ENCODE data around the gene MUSK.

MUSK gene
- 0 reads per million in 9 experiments for total RNA-seq

- Mint-ChIP-seq H3K4me1 (ENCODE audit: low read depth in 2 of 2) (no peaks in the 10 kb centered on the region), H3K9me3 (peaks cover 3 to 22% of the 10 kb centered on the region in 2 donors), H3K27ac (no peak within 1 kb of the TSS), H3K36me3 (ENCODE audit: insufficient read depth) (no peaks in the 10 kb centered on the region), H3K27me3 (no peaks in the 10 kb centered on the region), H3K4me3 (no peak within 1 kb of the TSS)
- no peak for ATAC-seq (replicated peaks)
- DNase-seq, result no peak
These were observed at the start of gene MUSK for GRCh38 chr9:110668570-110669167. Gene MUSK (plus strand): TSS chr9:110668791. CDS start chr9:110668905, 114 bp downstream.

DNA sequence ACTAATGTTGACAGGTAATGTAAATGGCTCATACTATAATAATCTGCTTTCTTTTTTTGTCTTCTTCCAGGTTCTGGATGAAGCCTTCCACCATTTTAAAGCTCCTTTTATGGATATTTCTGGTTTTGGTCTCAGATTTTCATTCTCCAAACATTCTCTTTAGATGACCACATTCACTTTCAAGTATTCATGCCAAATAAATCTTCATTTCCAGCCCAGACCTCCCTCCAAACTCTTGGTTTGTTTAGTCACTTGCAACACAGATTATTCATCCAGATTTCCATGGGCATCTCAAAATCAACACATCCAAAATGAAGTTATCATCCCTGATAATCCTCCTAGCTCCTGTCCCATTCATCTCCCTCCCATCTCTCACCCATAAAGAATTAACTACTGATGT, 48.8 kb upstream of the MUSK start:
- ATAC-seq (replicated peaks), result no peak
- Mint-ChIP-seq H3K9me3 (peaks cover 0 to 2% of the 10 kb centered on the region in 2 donors), H3K36me3 (ENCODE audit: insufficient read depth) (no peaks in the 10 kb centered on the region), H3K4me1 (ENCODE audit: low read depth in 2 of 2) (no peaks in the 10 kb centered on the region), H3K27me3 (no peaks in the 10 kb centered on the region), H3K27ac (no peak overlapping the region), H3K4me3 (no peak overlapping the region)
- DNase-seq, result no peak

GRCh38 chr9:110620726-110621125, 47.9 kb upstream of the MUSK start:
- Mint-ChIP-seq H3K4me1 (ENCODE audit: low read depth in 2 of 2) (no peaks in the 10 kb centered on the region), H3K27ac (no peak overlapping the region), H3K9me3 (no peaks in the 10 kb centered on the region), H3K4me3 (no peak overlapping the region), H3K36me3 (ENCODE audit: insufficient read depth) (no peaks in the 10 kb centered on the region), H3K27me3 (no peaks in the 10 kb centered on the region)
- DNase-seq (no peak), ATAC-seq (replicated peaks) (no peak)

DNA sequence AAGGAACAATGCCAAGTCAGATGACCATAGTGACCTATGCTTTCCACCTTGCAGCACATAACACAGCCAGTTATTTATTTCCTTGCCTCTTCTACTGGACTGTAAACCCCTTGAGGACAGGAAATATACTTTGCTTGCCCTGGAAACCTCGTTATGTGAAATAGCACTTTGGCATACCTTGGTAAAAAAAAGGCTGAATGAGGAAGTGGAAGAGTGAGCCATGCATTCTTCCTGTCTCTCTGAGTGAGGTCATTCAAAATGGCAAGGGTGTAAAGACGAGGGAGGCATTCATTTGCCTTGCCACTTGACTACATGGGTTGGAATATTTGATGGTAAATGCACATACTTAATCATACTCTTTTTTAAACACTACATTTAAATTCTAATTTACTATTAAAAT, 46.2 kb upstream of the MUSK start:
- no peak for ATAC-seq (replicated peaks)
- no peak for DNase-seq
- H3K27me3 Mint-ChIP-seq, result no peaks in the 10 kb centered on the region

GRCh38 chr9:110623462-110624025, 45.0 kb upstream of the MUSK start:
- no peaks in the 10 kb centered on the region for H3K27me3 Mint-ChIP-seq
- H3K4me3 Mint-ChIP-seq, result no peak overlapping the region
- peaks cover 3% of the 10 kb centered on the region for H3K36me3 Mint-ChIP-seq (ENCODE audit: insufficient read depth)
- no peaks in the 10 kb centered on the region for H3K9me3 Mint-ChIP-seq
- no peaks in the 10 kb centered on the region for H3K4me1 Mint-ChIP-seq (ENCODE audit: low read depth in 2 of 2)
- ATAC-seq (replicated peaks) (no peak), DNase-seq (no peak)
- H3K27ac Mint-ChIP-seq, result no peak overlapping the region

More for the DNA sequence above, 46.2 kb upstream of the MUSK start:
- H3K27ac Mint-ChIP-seq, result no peak overlapping the region
- H3K36me3 Mint-ChIP-seq (ENCODE audit: insufficient read depth), result no peaks in the 10 kb centered on the region
- H3K4me1 Mint-ChIP-seq (ENCODE audit: low read depth in 2 of 2), result no peaks in the 10 kb centered on the region
- H3K4me3 Mint-ChIP-seq, result no peak overlapping the region
- H3K9me3 Mint-ChIP-seq, result no peaks in the 10 kb centered on the region

- H3K4me1 Mint-ChIP-seq (ENCODE audit: low read depth in 2 of 2), result no peaks in the 10 kb centered on the region
- H3K27ac Mint-ChIP-seq, result no peak overlapping the region
- H3K27me3 Mint-ChIP-seq, result no peaks in the 10 kb centered on the region
- DNase-seq (no peak), ATAC-seq (replicated peaks) (no peak)
- H3K9me3 Mint-ChIP-seq, result no peaks in the 10 kb centered on the region
- H3K36me3 Mint-ChIP-seq (ENCODE audit: insufficient read depth), result peaks cover 3% of the 10 kb centered on the region
- H3K4me3 Mint-ChIP-seq, result no peak overlapping the region
These were observed 42.3 kb upstream of the MUSK start for GRCh38 chr9:110626101-110626829.

DNA sequence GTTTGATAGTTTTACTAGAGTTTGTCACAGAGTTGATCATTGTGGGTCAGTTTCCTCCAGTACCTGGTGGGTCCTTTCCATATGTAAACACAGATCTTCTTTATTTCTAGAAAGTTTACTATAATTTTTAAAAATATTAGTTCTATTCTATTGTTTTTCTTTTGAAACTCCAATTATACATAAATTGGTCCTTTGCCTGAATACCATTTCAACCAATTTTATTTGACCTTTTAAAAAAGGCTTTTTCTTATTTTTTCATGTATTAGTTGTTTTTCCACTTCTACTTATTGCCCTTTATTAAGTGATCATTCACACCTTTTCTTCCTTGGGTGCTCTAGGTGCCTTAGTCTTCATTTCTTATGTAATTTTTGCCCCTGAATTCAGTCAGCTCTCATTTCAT, 33.0 kb upstream of the MUSK start:
- H3K4me3 Mint-ChIP-seq, result no peak overlapping the region
- no peaks in the 10 kb centered on the region for H3K4me1 Mint-ChIP-seq (ENCODE audit: low read depth in 2 of 2)
- H3K36me3 Mint-ChIP-seq (ENCODE audit: insufficient read depth), result no peaks in the 10 kb centered on the region
- H3K27ac Mint-ChIP-seq, result no peak overlapping the region
- ATAC-seq (replicated peaks) (no peak), DNase-seq (no peak)
- no peaks in the 10 kb centered on the region for H3K27me3 Mint-ChIP-seq
- peaks cover 4 to 7% of the 10 kb centered on the region in 2 donors for H3K9me3 Mint-ChIP-seq

DNA sequence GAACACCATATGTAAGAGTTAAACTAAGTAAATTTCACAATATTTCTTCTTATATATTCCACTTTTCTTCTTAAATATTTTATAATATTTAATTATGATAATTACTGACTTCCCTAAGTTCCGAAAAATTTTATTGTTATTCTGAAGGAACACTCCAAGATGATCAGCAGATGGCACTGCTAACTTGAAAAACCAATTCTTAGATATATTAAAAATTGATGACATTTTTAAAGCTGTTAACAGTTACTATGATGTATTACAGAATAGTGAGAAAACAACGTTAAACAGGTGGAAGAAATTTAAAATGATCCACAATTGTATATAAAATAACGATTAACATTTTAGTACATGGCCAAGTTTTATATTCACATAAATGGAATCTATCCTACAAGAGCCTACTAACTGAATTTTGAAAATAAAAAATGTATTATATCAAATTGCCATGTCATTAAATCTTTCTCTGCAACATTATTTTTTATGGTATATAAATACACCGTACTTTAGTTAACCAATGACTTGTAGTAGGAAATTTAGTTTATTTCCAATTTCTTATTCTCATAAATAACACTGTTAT, 30.1 kb upstream of the MUSK start:
- no peaks in the 10 kb centered on the region for H3K4me1 Mint-ChIP-seq (ENCODE audit: low read depth in 2 of 2)
- H3K27me3 Mint-ChIP-seq, result no peaks in the 10 kb centered on the region
- no peaks in the 10 kb centered on the region for H3K36me3 Mint-ChIP-seq (ENCODE audit: insufficient read depth)
- ATAC-seq (replicated peaks) (no peak), DNase-seq (no peak)
- no peak overlapping the region for H3K27ac Mint-ChIP-seq
- peaks cover 4 to 7% of the 10 kb centered on the region in 2 donors for H3K9me3 Mint-ChIP-seq
- H3K4me3 Mint-ChIP-seq, result no peak overlapping the region

- no peaks in the 10 kb centered on the region for H3K27me3 Mint-ChIP-seq
- ATAC-seq (replicated peaks) (no peak), DNase-seq (no peak)
- no peaks in the 10 kb centered on the region for H3K36me3 Mint-ChIP-seq (ENCODE audit: insufficient read depth)
- no peak overlapping the region for H3K4me3 Mint-ChIP-seq
- no peaks in the 10 kb centered on the region for H3K4me1 Mint-ChIP-seq (ENCODE audit: low read depth in 2 of 2)
- H3K9me3 Mint-ChIP-seq, result peaks cover 0 to 5% of the 10 kb centered on the region in 2 donors
- no peak overlapping the region for H3K27ac Mint-ChIP-seq
These were observed 27.9 kb upstream of the MUSK start for GRCh38 chr9:110640736-110641135.

- ATAC-seq (replicated peaks), result no peak
These were observed 27.3 kb upstream of the MUSK start for GRCh38 chr9:110641293-110641692.

GRCh38 chr9:110648696-110649095, 19.9 kb upstream of the MUSK start:
- no peaks in the 10 kb centered on the region for H3K4me1 Mint-ChIP-seq (ENCODE audit: low read depth in 2 of 2)

More at GRCh38 chr9:110641293-110641692, 27.3 kb upstream of the MUSK start:
- Mint-ChIP-seq H3K4me3 (no peak overlapping the region), H3K36me3 (ENCODE audit: insufficient read depth) (no peaks in the 10 kb centered on the region), H3K27me3 (no peaks in the 10 kb centered on the region), H3K27ac (no peak overlapping the region), H3K4me1 (ENCODE audit: low read depth in 2 of 2) (no peaks in the 10 kb centered on the region), H3K9me3 (peaks cover 0 to 4% of the 10 kb centered on the region in 2 donors)
- no peak for DNase-seq

DNA sequence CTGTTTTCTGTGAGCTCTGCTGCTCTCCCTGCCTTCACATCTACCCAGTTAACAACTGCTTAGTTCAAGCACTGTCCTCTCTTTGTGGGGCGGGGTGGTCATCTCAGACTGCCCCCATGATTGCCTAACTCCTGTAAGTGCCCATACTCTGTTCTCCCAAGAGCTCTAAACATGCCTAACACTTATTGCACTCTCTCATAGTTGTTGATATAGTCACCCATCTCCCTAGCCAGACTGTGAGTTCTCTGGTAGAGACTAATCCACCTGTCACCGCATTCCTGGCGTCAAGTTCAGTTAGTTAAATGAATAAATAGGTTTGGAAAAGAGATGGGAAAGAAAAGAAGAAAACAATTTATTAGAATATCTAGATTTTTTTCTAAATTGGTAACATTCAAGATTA, 18.3 kb upstream of the MUSK start:
- Mint-ChIP-seq H3K4me1 (ENCODE audit: low read depth in 2 of 2) (no peaks in the 10 kb centered on the region), H3K27ac (no peak overlapping the region), H3K27me3 (no peaks in the 10 kb centered on the region), H3K36me3 (ENCODE audit: insufficient read depth) (no peaks in the 10 kb centered on the region), H3K9me3 (peaks cover 2 to 8% of the 10 kb centered on the region in 2 donors), H3K4me3 (no peak overlapping the region)
- ATAC-seq (replicated peaks), result no peak
- no peak for DNase-seq

More at GRCh38 chr9:110648696-110649095, 19.9 kb upstream of the MUSK start:
- Mint-ChIP-seq H3K36me3 (ENCODE audit: insufficient read depth) (no peaks in the 10 kb centered on the region), H3K27ac (no peak overlapping the region), H3K9me3 (peaks cover 2 to 8% of the 10 kb centered on the region in 2 donors), H3K4me3 (no peak overlapping the region), H3K27me3 (no peaks in the 10 kb centered on the region)
- ATAC-seq (replicated peaks) (no peak), DNase-seq (no peak)

DNA sequence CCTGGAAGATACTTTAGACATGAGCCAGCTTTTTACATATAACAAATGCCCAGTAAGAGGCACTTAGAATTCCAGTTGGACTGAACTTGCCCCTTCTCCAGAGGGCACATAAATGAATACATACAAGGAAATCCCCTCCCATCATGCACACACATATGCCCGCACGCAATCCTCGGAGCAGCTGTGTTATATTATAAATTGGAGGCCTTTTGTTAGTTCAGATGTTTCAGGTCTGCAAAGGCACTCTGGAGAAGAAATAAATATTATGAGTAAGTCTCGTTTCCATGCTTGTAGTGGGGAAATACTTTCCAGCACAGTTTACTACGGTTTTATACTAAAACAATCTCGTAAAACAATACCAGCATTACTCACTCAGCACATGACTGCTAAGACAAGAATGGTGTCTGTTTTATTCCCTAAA, 17.6 kb upstream of the MUSK start:
- Mint-ChIP-seq H3K27ac (no peak overlapping the region), H3K4me3 (no peak overlapping the region), H3K36me3 (ENCODE audit: insufficient read depth) (no peaks in the 10 kb centered on the region), H3K27me3 (no peaks in the 10 kb centered on the region), H3K9me3 (peaks cover 2 to 8% of the 10 kb centered on the region in 2 donors), H3K4me1 (ENCODE audit: low read depth in 2 of 2) (no peaks in the 10 kb centered on the region)
- DNase-seq, result no peak
- no peak for ATAC-seq (replicated peaks)
